GM12865 (cell line): Measurements from ENCODE around the gene CELSR2.

Experiments used
- DNase-seq: peaks from one replicate; pipeline ENCODE4 v3.0.0; 2010; ENCODE audit warnings: low read depth
- H3K4me3 ChIP-seq: 2 replicates; pipeline ENCODE4 v1.5.1; 2011; ENCODE audit warnings: mild to moderate bottlenecking, low read depth, low read length, control low read depth
- CTCF ChIP-seq: IDR thresholded peaks from 2 replicates; pipeline ENCODE4 v1.5.1; 2011; ENCODE audit warnings: low read length, control low read depth, low read depth, inconsistent platforms; ENCODE audit not compliant: insufficient read depth; ENCODE audit errors: missing control alignments

Gene CELSR2

DNA sequence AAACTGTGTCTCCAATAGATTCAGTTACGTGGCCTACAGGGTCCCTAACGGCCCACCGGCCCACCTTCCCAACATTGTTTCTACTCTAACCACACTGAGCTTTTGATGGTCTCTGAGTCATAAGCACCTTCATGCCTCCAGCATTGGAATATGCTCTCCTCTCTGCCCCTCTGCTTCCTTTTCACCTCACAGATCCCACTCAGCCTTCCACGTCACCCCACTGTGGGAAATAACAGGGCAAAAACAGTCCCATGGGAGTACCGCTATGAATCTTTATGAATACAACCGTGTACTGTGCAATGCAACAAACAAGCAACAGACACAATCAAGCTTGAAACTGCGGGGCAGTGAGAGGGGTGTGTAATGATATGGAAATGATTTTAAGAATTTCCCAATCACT, 40.9 kb upstream of the CELSR2 start:
- H3K4me3 ChIP-seq: no peak overlapping the region
- DNase-seq: no peak
- no peak for TF ChIP-seq CTCF

DNA sequence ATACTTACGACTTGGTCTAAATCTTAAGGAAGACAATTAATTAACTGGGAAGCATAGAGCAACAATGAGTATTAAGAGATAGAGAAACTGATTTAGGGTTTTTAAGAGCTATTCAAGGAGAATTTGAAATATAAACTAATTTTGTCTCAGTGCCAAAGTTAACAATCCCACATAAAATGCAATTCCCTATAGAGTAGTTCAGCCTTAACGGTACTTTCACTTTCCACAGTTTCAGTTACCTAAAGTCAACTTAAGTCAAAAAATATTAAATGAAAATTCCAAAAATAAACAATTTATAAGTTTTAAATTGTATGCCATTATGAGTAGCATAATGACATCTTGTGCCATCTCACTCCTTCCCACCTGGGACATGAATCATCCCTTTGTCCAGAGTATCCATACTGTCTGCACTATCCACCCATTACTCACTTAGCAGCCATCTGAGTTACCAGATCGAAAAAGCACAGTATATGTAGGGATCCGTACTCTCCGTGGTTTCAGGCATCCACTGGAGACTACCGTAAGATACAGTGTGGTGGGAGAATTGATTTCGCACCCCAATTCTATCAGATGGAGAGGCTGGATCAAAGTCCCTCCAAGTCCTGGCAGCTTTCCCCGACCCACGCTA, 40.4 kb upstream of the CELSR2 start:
- no peak for DNase-seq
- TF ChIP-seq CTCF: no peak
- no peak overlapping the region for H3K4me3 ChIP-seq

DNA sequence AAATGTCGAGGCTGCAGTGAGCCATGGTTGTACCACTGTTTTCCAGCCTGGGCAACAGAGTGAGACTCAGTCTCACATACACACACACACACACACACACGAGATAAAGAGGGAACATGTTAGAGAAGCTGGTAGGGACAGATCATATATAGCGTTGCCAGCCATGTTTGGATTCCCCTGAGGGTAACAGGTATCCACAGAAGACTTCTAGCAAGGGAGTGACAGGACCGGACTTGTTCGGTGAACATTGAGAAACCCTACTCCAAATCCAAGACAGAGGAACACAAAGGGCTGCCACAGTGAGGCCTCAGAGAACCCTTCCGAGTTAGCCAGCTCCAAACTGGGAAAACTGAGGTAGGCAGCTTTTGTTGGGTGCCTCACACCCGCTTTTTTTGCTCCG, 39.3 kb upstream of the CELSR2 start:
- TF ChIP-seq CTCF: no peak
- no peak for DNase-seq

GRCh38 chr1:109213345-109213823, 36.0 kb upstream of the CELSR2 start:
- peak overlapping the region; percentile 38 for H3K4me3 ChIP-seq
- no peak for DNase-seq
- TF ChIP-seq CTCF: no peak

More for the DNA sequence above, 39.3 kb upstream of the CELSR2 start:
- no peak overlapping the region for H3K4me3 ChIP-seq

DNA sequence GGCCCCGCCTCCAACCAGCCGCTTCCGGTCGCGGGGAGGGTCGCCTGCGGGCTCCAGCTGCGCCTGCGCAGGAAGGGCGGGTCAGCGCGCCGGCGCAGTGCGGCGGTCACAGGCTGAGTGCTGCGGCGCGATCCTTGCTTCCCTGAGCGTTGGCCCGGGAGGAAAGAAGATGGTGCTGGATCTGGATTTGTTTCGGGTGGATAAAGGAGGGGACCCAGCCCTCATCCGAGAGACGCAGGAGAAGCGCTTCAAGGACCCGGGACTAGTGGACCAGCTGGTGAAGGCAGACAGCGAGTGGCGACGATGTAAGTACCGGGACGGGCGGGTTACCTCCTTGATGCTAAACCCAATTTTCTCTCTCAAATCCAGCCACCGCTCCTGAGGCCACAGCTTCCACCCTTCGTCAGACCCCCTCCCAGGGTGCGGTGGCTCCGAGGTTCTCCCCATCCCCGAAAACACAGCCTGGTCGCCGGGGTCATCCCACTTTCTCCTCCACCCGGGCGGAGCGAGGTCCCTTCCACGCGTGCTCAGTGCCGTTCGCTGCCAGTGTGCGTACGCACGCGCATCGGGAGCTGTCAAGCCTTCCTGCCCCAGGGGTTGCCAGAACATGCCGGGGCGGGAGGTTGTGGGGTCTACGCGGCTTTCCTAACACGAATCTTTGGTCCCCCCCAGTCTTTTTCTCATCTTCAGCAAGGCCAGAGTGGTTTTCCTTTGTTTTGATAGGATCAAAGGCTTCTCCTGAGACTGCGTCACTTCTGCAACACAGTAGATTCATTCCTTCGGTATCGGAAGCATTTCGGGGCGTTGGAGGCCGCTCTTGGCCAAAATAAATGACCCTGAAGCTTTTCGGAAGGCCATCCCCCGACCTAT, 35.3 kb upstream of the CELSR2 start, which contains the start of gene SARS1:
SARS1 (plus strand) TSS at position 95 of the 870 bp plus-strand sequence; CDS start at position 170, 75 bp downstream.
- peak; percentile 90 for DNase-seq
- TF ChIP-seq CTCF: no peak
- peak within 1 kb of the TSS; percentile 67 for H3K4me3 ChIP-seq

DNA sequence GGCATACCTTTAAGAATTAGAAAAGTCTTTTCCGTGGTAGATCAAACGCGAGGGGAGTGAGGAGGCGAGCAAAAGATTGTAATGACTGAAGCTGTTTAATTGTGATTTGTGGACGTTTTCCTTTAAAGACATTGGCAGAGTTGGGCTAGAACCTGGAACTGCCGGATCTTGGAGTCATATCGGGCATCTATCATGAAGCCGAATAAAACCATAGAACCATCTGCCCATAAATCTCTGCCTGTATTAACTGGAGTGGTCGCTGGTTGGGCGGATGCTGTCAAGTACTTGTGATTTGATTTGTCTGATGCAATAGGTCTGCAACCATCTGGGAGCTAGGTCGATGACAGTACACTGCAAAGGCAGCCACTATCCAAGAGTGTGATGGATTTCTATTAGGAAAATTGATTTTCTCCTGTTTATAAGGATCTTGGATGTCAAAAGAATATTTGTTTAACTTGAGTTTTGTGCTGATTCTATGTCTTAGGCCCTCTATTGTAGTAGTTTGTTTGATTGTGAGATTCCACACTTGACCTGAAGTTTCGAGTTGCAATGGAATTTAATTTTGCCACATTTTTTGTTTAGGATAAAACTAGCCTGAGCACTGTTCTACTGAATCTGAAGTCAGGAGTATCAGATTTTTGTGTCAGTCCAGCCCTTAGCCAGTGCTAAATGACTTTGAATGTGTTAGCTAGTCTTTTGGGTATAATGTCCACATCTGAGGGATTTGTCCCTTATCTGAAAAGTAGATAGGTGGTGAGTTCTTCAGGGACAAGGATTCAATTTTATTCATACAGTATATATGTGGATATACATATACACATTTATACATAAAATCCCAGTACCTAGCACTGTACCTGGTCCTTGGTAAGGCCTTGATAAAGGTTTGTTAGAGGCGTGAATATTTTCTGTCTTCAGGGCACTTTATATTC, 34.4 kb upstream of the CELSR2 start:
- TF ChIP-seq CTCF: no peak
- peak; percentile 61 for DNase-seq
- H3K4me3 ChIP-seq: peak overlapping the region; percentile 67
